Ishikawa (cell line): Measurements from ENCODE around the gene DIS3L2.

ENCODE experiments used
- EP300 ChIP-seq: IDR thresholded peaks from 2 replicates; pipeline ENCODE4 v1.6.1; 2012; ENCODE audit warnings: borderline replicate concordance
- RAD21 ChIP-seq: IDR thresholded peaks from 2 replicates; pipeline ENCODE4 v1.6.1; 2012; ENCODE audit warnings: low read depth
- REST ChIP-seq: IDR thresholded peaks from 2 replicates; pipeline ENCODE4 v1.6.1; 2012; ENCODE audit warnings: low read depth, mild to moderate bottlenecking

- TF ChIP-seq EP300 (no peak), RAD21 (no peak), REST (no peak)
These were observed 317.0 kb downstream of the DIS3L2 start for GRCh38 chr2:232278534-232278933.
